GM19035 (cell line): ENCODE results near the gene NSUN6.
A peak's percentile ranks its signal among the peaks of the same experiment; 100 is the strongest.

Source experiments
- ATAC-seq: cut with Tn5 transposase; IDR thresholded peaks from one replicate; pipeline ENCODE4 v1.9.1; 2021; ENCODE audit not compliant: unreplicated experiment

NSUN6 gene, protein sequence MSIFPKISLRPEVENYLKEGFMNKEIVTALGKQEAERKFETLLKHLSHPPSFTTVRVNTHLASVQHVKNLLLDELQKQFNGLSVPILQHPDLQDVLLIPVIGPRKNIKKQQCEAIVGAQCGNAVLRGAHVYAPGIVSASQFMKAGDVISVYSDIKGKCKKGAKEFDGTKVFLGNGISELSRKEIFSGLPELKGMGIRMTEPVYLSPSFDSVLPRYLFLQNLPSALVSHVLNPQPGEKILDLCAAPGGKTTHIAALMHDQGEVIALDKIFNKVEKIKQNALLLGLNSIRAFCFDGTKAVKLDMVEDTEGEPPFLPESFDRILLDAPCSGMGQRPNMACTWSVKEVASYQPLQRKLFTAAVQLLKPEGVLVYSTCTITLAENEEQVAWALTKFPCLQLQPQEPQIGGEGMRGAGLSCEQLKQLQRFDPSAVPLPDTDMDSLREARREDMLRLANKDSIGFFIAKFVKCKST

DNA sequence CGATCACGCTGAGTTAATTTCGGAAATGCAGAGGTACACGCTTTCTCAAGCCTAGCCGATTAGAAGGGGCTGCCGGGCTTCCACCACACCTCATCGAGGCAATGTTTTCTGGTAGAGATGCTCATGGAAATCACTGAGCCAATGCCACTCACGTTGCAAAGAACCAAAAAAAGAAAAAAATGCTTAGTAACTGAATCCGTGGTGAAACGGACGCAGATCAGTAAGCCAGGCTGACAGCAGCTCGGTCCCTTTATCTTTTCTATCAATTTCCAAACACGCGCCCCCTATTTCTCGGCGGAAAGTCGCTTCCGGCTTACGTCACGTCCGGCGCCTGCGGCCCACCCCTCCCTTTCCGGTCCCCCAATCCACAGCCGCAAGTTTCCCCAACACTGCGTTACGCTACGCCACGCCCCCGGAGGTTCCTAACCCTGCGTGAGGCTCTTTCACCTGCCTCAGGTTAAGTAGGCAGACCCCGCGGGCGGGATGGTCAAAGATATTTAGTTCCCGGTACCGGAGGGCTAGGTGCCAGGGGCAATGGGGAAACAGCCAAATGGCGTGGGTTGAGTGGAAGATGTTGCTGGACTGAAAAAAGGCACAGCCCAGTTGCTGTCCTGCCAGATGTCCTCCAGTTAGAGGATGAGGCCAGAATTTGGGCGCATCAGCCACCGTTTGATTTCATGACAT, at the start of gene NSUN6:
Gene NSUN6, minus strand, starts transcription at position 264 of the 684 bp plus-strand sequence. CDS start 384 bp downstream, outside the sequence.
- ATAC-seq, result peak; percentile 95

DNA sequence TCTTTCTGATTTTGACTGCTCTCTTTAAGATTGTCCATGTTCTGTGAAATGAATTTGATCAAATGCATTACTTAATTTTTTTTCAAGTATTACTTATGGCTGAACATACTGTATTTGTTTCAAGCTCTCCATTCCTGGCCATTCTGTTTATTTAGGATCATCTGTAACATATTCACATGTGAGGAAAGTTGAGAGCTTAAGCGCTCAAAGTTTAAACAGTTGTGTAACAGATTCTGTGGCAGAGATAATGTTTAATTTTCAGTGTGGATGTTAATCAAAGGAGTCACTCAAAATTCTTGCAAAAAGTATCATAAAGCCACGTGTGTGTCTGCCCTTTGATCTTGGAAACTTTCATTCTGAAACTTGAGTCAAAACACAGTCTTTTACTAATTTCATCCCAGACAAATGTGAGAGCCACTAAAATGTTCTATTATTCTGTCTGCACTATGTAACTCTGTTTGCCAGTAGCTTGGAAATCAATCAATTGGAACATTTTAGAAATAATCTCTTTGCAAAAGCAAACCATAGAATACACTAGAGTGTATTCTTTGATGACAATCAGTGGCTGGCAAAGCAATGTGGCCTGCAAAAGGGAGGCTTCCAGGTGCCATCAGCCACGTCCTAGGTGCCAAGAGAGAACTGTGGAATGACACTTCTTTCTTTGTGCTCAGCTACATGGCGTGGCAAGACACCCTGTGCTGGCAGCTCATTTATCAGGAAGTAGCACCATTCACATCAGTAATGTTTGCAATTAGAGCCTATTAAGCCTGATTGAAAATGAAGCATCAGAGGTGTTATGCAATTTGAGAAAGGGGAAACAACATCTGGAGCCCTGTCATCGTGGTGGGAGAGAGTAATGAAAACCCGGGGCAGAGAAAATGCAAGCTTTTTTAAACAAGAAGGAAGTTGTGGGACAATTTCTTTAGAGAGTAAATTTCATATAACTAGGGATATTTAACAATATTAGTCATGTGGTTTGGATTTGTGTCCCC, 48.8 kb upstream of the NSUN6 start:
- ATAC-seq, result no peak

DNA sequence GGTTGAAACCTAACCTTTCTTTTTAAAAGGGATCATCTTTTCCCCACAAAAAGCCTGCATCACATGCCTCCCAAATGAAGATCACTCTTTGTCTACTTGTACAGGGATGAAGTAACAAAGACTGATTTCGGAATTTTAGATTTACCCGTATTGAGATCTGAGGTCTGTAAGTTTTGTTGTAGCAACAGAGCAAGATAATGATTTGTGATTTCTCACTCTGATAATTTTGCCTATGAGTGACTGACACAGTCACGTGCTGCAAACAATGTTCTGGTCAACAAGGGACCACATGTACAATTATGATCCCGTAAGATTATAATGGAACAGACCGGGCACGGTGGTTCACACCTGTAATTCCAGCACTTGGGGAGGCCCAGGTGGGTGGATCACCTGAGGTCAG, 39.2 kb upstream of the NSUN6 start:
- no peak for ATAC-seq

DNA sequence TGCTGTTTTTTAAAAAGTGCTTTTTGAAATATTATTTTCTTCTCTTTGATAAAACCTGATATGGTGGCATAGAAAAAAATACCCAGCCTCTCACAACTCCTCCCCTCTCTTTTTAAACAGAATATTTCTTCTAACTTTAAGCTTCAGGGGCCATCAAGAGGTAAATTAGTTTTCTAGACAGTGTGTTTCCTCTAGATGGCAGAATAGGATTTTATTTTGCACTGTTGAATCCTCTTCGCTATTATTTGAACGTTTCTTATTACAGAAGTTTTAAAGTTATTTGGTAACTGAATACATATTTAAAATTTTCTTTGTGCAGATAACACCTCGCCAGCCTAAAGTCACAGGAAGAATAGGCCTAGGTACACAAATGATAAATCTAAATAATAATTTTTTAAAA, 38.1 kb upstream of the NSUN6 start:
- ATAC-seq, result no peak

DNA sequence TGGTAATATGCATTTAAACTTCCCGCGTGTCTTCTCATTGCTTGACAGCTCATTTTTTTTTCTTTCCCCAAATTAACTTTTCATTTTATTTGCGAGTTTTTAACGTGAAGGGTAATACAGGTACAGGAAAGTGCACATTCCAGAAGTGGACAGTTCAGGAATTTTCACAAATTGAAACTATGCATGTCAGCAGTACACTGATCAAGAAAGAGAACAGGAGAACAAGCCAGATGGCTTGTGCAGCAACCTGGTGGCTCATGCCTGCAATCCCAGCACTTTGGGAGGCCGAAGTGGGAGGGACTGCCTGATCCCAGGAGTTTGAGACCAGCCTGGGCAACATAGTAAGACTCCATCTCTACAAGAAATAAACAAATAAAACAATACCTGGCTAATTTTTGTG, 36.3 kb upstream of the NSUN6 start:
- ATAC-seq, result no peak

DNA sequence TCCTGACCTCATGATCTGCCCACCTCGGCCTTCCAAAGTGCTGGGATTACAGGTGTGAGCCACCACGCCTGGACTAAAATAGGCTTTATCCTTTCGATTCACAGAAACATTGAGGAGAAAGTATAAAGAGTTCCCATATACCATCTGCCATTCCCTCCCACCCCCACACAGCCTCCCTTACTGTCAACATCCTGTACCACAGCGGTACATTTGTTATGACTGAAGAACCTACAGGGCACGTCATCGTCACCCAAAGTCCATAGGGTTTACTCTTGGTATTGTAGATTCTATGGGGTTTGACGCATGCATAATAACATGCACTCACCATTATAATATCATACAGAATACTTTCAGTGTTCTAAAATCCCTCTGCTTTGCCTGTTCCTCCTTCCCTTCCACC, 35.8 kb upstream of the NSUN6 start:
- no peak for ATAC-seq

DNA sequence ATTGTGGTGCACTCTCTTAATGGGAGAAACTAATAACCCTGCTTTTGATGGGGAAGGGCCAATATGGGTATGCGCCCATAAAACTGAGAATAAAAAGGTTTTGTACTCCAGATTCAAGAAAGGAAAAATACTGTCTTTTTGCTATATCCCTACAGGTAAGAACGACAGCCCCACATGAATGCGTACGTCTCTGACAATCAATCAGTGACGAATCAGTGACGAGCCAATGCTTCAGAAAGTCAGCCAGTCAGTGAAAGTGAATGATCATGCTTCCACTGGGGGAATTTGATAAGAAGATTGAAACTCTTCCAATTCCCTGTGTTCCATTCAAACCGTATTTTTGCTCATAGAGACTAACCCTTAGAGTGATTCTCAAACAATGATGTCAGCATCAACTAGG, 34.2 kb upstream of the NSUN6 start:
- ATAC-seq, result no peak

DNA sequence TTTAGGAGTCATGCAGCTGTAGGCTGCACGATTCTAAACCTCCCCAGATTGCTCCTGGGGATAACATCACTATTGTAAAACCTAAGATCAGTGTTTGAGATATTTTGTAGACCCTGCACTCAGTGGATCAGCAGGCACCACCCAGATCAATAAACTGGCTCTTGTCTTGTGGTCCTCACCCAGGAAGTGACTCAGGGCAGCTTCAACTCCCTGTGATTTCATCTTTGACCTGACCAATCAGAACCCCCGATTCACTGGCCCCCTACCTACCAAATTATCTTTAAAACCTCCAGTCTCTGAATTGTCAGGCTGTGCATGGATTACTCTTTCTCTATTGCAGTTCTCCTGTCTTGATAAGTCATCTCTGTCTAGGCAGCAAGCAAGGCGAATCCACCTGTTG, 33.6 kb upstream of the NSUN6 start:
- no peak for ATAC-seq

DNA sequence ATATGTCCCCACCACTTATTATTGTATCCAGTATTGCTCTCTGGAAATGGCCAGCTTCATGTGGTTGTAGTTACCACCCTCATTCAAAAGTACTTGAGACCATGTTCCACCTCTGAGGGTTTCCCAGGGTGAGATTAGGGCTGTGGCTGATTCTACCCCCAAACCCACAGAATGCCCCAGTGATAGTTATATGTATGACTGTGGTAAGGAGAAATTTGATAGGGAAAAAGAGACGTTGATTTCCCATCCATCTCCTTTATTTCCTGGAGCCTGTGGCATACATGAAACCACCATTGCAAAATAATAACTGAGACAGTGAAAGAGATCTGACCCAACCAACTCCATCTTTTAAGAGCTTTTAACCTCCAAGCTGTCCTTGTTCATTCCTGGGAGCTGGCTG, 33.0 kb upstream of the NSUN6 start:
- ATAC-seq, result no peak

DNA sequence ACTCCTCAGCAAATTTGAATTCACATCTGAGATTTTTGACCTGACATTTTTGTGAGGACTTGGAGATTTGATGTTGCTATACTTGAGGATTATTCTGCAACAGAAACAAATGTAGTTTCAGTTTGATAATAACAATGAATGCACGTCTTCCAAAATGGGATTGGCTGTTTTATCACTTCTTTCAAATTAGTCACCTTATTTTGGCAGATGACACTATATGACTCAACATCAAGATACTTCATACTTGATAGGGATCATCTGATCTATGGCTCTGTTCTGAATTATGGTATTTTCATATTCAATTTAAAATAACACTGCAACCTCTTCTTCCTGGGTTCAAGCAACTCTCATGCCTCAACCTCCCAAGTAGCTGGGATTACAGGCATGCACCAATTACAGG, 32.0 kb upstream of the NSUN6 start:
- ATAC-seq, result no peak

DNA sequence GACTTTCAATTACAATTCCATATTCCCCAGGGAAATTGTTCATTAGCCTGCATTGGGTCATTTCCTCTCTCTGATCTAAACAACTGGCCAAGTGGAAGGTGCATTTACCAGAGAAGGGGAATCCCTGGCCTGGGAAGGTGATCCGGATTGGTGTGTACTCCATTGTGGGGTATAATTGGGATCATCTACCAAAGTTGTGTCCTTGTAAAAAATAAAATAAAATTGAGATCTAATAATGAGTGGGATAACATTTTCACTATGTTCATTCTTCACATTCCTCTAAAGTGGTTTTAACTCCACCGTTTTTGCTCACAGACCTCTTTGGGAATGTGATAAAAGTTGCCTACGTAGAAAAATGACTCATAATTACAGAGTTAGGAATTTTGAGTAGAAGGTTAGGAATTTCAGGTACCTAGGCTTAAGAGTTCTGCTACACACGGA, 30.6 kb upstream of the NSUN6 start:
- no peak for ATAC-seq

DNA sequence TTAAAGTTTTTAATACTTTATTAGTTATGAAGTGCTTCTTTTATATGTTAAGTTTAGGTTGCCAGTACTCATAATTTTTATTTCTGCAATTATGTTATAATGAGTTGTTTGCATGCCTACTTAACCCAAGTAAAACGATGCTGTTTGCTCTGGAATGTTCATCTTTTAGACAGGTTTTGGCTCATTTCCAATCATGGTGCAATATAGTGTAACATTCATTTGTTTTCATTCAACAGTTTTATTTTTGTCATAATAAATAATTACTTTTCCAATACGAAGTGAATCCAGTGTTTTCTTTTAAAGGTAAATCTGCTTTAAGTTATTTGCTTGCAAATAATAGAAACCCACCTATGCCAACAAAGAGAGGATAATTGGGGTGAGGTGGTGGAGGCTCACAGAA, 30.0 kb upstream of the NSUN6 start:
- ATAC-seq, result no peak

DNA sequence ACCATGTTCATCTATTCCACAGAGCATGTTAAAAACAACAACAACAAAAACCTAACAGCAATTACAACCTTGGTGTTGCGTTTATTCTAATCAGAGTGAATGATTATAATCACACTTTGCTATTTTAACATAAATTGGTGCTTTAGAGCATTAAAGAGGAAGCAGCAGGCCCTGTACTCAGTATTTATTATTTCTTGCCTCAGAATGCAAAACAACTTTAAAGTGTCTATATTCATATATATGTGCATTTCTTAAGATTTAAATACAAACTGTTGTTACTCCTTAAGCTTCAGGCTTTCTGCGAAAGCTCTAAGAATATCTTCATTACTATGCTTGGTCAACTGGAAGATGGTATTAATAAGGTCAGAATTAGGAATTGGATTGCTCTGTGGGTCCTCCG, 29.4 kb upstream of the NSUN6 start:
- no peak for ATAC-seq

DNA sequence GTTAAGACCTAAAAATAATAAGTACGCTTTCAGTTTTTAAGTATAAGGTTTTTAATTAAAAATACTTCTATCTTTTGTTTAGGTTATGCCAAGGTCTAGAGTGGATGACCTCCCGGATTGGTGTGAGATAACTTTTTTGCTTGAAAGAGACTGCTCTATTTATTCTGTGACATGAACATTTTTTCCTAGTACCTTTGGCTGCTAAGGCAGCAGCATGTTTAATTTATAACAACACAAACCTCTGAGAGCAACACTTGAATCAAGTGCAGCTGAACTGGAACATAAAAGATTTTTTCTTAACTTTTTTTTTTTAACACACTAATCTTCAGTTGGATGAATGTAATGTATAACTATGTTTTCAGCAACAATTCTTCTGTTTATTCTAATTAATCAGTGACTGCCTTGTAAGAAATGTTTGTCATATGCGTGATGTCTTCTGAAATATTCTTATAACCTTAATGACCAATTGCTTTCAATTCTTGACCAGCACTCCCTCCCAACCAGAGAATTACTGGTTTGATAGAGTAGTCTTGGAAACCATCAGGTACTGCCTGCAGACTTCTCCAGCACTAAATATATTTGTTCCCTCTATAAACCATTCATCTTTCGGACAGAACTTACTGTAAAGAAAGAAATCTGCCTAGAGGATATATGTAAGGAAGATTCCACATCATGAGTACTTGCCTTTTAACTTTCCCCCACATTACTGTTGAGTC, 23.9 kb upstream of the NSUN6 start:
- ATAC-seq, result no peak

DNA sequence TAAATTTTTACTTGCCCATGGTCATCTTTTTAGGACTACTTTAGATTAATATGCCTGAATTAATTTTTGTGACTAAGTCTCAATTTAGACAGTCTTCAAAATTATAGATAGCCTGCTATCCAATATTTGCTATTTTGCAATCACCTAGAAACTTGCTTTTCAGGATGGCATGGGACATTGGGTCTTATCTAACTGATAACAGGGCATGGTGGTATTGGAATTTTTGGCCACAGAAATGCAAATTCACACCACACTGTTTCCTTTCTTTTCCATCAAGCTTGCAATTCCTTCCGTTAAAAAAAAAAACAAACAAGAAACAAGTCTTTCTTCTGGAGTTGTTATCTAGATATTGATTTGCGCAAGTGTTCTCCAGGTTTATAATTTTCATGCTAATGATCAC, 16.6 kb upstream of the NSUN6 start:
- ATAC-seq, result no peak

DNA sequence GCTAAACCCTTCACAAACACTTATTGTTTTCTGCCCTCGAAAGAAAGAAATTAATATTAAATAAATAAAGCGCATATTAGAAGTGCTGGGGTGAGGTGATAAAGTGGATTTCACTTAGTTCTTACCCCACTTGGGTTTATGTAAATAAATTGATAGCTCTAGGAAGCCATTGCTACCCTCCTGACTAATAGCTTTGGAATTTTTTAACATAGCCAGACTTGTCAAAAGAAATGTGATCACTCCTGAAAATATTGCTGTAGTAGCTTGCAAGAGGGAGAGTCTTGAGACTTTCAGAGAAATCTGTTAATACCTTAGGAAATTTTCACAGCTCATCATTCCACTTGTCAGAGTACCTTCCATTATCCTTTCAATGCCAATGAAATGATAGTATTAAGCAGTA, 15.4 kb upstream of the NSUN6 start:
- ATAC-seq, result no peak

DNA sequence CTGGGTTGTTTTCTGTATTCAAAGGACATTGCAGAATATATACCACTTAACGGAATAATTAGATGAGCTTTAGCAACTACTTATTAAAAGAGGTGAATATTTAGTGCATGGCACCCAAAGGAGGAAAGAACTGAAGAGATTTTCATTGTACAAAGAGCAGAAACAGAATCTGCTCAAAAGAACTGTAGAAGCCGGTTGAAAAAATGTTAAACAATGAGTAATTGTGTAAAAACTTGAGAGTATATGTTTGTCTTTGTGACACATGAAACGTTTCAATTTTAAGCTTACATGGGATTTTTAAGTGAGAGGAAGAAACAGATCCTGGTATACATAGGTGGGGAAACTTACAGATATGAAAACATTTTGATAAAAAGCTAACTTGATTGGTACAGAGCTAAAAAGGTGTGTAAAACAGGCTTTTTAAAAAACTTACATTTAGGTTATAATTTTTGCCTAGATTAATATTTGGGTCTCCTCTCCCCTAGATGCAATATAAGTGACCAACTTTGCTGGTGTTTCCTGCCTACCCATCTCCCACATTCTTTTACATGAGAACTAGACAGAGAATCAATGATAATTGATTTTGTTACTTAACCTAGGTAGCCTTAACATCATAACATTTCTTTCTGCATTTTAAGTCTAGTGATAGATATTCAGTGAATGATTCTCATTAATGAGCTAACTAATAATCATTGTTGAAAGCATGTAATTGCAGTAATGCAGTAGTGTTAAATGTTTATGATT, 14.6 kb upstream of the NSUN6 start:
- ATAC-seq, result no peak

DNA sequence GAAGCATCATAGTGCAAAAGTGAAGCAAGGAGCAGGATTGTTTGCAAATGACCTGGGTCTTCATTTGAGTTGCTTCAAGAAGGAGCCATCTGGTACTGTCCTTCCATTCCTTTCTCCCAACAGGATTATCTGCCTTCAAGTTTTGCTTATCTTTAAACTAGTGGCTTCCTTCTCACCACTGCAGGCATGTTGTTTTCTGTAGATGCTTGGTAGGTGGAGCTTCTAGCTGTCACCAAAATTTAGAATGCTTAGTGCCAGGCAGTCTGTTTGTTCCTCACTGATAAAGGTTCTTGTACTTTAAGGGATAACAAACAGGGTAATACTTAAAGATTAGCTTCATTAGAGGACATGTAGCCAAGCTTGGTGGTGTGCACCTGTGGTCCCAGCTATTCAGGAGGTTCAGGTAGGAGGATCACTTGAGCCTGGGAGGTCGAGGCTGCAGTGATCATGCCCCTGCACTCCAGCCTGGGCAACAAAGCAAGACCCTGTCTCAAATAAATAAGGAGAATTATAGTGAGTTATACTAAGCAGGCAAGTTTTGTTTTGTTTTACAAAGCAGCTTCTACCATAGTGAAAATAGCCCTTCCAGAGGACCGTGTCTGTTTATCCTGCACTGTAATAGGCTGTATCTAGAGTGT, 13.6 kb upstream of the NSUN6 start:
- ATAC-seq, result no peak

DNA sequence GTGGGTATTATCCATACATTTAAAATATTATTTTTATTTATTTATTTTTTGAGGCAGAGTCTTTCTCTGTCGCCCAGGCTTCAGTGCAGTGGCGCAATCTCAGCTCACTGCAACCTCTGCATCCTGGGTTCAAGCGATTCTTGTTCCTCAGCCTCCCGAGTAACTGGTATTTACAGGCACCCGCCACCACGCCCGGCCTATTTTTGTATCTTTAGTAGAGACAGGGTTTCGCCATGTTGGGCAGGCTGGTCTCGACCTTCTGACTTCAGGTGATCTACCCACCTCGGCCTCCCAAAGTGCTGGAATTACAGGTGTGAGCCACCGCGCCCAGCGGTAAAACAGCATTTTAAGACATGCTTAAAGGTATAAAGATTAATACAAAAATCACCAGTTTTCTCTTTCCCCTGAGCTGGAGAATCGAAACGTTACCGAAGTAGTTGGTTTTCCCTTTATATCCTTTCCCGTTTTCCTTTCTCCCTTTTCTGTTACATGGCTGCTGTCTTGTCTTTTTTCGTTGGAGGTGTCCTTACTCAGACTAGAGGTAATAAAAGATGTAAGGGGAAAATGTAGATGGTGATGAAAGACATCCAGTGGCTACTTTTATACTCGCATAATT, 9.5 kb upstream of the NSUN6 start:
- ATAC-seq, result no peak
